ENCODE measurements around the gene METTL26.

- TF ChIP-seq CTCF (IDR thresholded peaks at IDR 0.05), result no peak
- TF ChIP-seq POLR2A (IDR thresholded peaks at IDR 0.05), result no peak
- no peak for TF ChIP-seq EP300 (IDR thresholded peaks at IDR 0.05; ENCODE audit: low read depth)
Observed at GRCh38 chr16:608019-608418, 28.1 kb downstream of the METTL26 start.

Measured in transverse colon (tissue), 3 donors.